MM.1S (cell line): ENCODE measurements around the gene TMEM125.

Source experiments
- DNase-seq: peaks from one replicate; pipeline ENCODE4 v3.0.0-alpha.2; 2015
- H2AFZ ChIP-seq: fragments of 300-600 bp; sonication (generic); 2 replicates; pipeline ENCODE4 v1.6.0; 2016; ENCODE audit warnings: antibody characterized with exemption, low read length
- H3F3A ChIP-seq: fragments of 300-600 bp; sonication (generic); 2 replicates; pipeline ENCODE4 v1.6.1; 2016; ENCODE audit warnings: mild to moderate bottlenecking, antibody characterized with exemption, low read length, moderate library complexity, mixed read lengths; ENCODE audit not compliant: insufficient read depth
- H3K27ac ChIP-seq: fragments of 300-600 bp; sonication (generic); 2 replicates; pipeline ENCODE4 v1.5.1; 2016; ENCODE audit warnings: mild to moderate bottlenecking, low read length
- H3K27me3 ChIP-seq: fragments of 300-600 bp; sonication (generic); replicated peaks from 2 replicates; pipeline ENCODE4 v1.6.0; 2016; ENCODE audit warnings: low read length; ENCODE audit not compliant: insufficient read depth
- H3K36me3 ChIP-seq: fragments of 300-600 bp; sonication (generic); replicated peaks from 2 replicates; pipeline ENCODE4 v1.6.1; 2016; ENCODE audit warnings: mild to moderate bottlenecking, low read length, mixed read lengths; ENCODE audit not compliant: insufficient read depth
- H3K4me1 ChIP-seq: fragments of 300-600 bp; sonication (generic); 2 replicates; pipeline ENCODE4 v1.6.1; 2016; ENCODE audit warnings: low read length, mixed read lengths
- H3K4me2 ChIP-seq: fragments of 300-600 bp; sonication (generic); 2 replicates; pipeline ENCODE4 v1.6.0; 2016; ENCODE audit warnings: low read depth, low read length
- H3K4me3 ChIP-seq: fragments of 300-600 bp; sonication (generic); 2 replicates; pipeline ENCODE4 v1.5.1; 2016; ENCODE audit warnings: low read length, mixed read lengths
- H3K79me2 ChIP-seq: fragments of 300-600 bp; sonication (generic); 2 replicates; pipeline ENCODE4 v1.6.1; 2016; ENCODE audit warnings: mixed run types, low read length, mixed read lengths
- H3K9ac ChIP-seq: fragments of 300-600 bp; sonication (generic); 2 replicates; pipeline ENCODE4 v1.6.1; 2016; ENCODE audit warnings: low read length, mixed read lengths
- H3K9me2 ChIP-seq: fragments of 300-600 bp; sonication (generic); replicated peaks from 2 replicates; pipeline ENCODE4 v1.6.1; 2016; ENCODE audit warnings: mild to moderate bottlenecking, low read length, mixed read lengths; ENCODE audit not compliant: insufficient read depth
- H3K9me3 ChIP-seq: fragments of 300-600 bp; sonication (generic); replicated peaks from 2 replicates; pipeline ENCODE4 v1.6.1; 2016; ENCODE audit warnings: mild to moderate bottlenecking, low read length, mixed read lengths; ENCODE audit not compliant: insufficient read depth
- H4K20me1 ChIP-seq: fragments of 300-600 bp; sonication (generic); 2 replicates; pipeline ENCODE4 v1.6.1; 2016; ENCODE audit warnings: mild to moderate bottlenecking, low read length, moderate library complexity, mixed read lengths; ENCODE audit not compliant: insufficient read depth
- EZH2 ChIP-seq: fragments of 300-600 bp; sonication (generic); optimal IDR thresholded peaks from 2 replicates; pipeline ENCODE3; 2017; ENCODE audit warnings: low read depth, mild to moderate bottlenecking, antibody characterized with exemption, low read length, mixed read lengths
- EZH2phosphoT487 ChIP-seq: fragments of 300-600 bp; sonication (generic); IDR thresholded peaks from 2 replicates; pipeline ENCODE4 v1.6.1; 2018; ENCODE audit warnings: antibody characterized with exemption, low read length
- TF ChIP-seq, protein P1 (sequence below): fragments of 300-600 bp; sonication (generic); IDR thresholded peaks from 2 replicates; pipeline ENCODE4 v1.5.1; 2016; ENCODE audit warnings: antibody characterized with exemption, low read length, mixed read lengths

Gene TMEM125

DNA sequence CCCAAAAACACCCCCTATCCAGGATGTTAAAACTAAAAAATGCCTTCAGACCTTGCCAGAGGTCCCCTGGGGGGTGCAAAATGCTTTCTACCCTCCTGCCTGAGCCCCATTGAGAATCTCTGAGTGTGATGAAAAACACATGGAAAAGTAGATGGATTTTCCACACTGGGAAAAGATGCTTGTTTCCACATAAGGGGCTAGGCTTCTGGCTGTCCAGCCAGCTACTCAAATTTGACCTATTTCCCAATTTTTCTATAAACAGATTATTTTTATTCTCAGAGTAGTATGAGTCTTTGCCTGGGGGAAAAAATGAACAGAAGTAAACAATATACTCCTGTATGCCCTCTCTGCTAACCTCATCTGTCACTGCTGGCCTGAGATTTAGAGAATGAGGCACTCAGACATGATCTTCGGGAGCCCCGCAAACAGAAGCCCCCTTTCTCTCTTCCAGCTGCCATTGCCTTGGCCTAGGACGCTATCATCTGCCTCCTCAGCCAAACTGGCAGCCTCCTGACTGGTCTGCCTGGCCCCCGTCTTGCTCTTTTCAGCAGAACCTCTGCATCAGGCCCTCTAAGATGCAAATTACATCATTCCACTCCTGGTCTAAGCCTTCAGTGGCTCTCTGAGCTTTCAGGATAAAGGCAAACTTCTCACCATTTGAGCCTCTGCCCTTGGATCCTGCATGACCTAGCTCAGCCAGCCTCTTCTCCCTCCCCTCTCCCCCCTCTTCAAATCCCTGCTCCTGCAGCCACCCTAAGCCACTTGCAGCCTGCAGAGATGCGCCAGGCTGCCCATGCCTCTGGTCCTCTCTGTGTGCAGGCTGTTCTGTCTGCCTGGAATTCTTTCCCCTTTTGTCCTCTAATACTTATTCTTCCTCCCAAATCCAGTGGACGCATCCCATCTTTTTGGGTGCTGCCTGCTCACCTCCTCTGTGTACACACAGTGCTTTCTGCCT is 39.7 kb upstream of the TMEM125 start:
- TF ChIP-seq EZH2phosphoT487 (no peak), EZH2 (no peak)
- TF ChIP-seq, protein P1, sequence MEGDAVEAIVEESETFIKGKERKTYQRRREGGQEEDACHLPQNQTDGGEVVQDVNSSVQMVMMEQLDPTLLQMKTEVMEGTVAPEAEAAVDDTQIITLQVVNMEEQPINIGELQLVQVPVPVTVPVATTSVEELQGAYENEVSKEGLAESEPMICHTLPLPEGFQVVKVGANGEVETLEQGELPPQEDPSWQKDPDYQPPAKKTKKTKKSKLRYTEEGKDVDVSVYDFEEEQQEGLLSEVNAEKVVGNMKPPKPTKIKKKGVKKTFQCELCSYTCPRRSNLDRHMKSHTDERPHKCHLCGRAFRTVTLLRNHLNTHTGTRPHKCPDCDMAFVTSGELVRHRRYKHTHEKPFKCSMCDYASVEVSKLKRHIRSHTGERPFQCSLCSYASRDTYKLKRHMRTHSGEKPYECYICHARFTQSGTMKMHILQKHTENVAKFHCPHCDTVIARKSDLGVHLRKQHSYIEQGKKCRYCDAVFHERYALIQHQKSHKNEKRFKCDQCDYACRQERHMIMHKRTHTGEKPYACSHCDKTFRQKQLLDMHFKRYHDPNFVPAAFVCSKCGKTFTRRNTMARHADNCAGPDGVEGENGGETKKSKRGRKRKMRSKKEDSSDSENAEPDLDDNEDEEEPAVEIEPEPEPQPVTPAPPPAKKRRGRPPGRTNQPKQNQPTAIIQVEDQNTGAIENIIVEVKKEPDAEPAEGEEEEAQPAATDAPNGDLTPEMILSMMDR, result no peak

DNA sequence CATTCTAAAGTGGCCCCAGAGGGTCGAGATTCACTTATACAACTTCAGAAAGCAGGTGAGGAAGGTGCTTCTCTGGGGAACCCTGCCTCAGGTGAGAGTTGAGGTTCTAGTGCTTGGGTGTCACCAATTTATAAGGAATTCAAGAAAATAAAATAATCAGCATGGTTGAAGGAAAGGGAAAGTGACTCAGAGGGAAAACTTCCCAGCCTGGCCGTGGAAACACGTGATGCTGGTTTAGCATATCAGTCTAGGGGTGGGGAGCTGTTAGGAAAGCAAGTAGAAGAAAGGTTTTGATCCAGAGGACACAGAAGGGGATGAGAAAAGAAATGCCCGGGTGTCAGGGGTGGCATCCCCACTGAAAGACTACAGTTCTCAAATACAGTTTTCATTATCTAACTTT is 37.7 kb upstream of the TMEM125 start:
- no peak for TF ChIP-seq EZH2phosphoT487
- no peak overlapping the region for H2AFZ ChIP-seq
- no peak overlapping the region for H3K9ac ChIP-seq
- no peaks in the 10 kb centered on the region for H3K9me3 ChIP-seq
- no peak overlapping the region for H3K27ac ChIP-seq
- no peaks in the 10 kb centered on the region for H3K79me2 ChIP-seq
- H3K36me3 ChIP-seq, result no peaks in the 10 kb centered on the region
- no peaks in the 10 kb centered on the region for H3K9me2 ChIP-seq
- no peaks in the 10 kb centered on the region for H3F3A ChIP-seq
- H3K4me2 ChIP-seq, result no peak overlapping the region
- H4K20me1 ChIP-seq, result no peaks in the 10 kb centered on the region
- H3K27me3 ChIP-seq, result no peaks in the 10 kb centered on the region
- H3K4me3 ChIP-seq, result no peak overlapping the region
- no peak for DNase-seq
- H3K4me1 ChIP-seq, result no peaks in the 10 kb centered on the region

More for the DNA sequence above, 39.7 kb upstream of the TMEM125 start:
- H3K27ac ChIP-seq, result no peak overlapping the region
- no peak for DNase-seq
- H2AFZ ChIP-seq, result no peak overlapping the region
- H3K9me3 ChIP-seq, result no peaks in the 10 kb centered on the region
- no peaks in the 10 kb centered on the region for H3K79me2 ChIP-seq
- no peaks in the 10 kb centered on the region for H3K4me1 ChIP-seq
- no peaks in the 10 kb centered on the region for H4K20me1 ChIP-seq
- no peak overlapping the region for H3K4me2 ChIP-seq
- no peak overlapping the region for H3K4me3 ChIP-seq
- H3K9me2 ChIP-seq, result no peaks in the 10 kb centered on the region
- H3K27me3 ChIP-seq, result no peaks in the 10 kb centered on the region
- no peak overlapping the region for H3K9ac ChIP-seq
- no peaks in the 10 kb centered on the region for H3F3A ChIP-seq
- H3K36me3 ChIP-seq, result no peaks in the 10 kb centered on the region

DNA sequence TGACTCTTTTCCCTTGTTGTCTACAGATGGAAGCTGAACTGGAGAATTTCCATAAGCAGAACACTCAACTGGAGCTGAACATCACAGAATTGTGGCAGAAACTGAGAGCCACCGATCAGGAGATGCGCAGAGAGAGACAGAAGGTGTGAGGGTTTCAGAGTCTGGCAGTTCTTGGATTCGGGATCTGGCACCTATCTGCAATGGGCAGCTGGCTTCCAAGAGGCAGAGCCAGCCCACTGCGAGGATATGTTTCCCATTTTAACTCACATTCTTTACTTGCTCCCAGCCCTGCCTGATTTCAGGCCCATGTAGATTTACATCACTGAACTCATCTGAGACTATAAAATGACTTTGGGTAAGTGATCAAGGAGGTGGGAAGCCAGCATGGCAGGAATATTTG is 37.3 kb upstream of the TMEM125 start:
- H3K4me1 ChIP-seq, result no peaks in the 10 kb centered on the region
- no peaks in the 10 kb centered on the region for H3K9me3 ChIP-seq
- H2AFZ ChIP-seq, result no peak overlapping the region
- H3K36me3 ChIP-seq, result no peaks in the 10 kb centered on the region
- H4K20me1 ChIP-seq, result no peaks in the 10 kb centered on the region
- no peaks in the 10 kb centered on the region for H3K27me3 ChIP-seq
- H3F3A ChIP-seq, result no peaks in the 10 kb centered on the region
- H3K9ac ChIP-seq, result no peak overlapping the region
- TF ChIP-seq EZH2 (no peak), EZH2phosphoT487 (no peak)
- TF ChIP-seq, protein P1, result no peak
- H3K79me2 ChIP-seq, result no peaks in the 10 kb centered on the region
- no peak overlapping the region for H3K4me3 ChIP-seq
- DNase-seq, result no peak
- no peak overlapping the region for H3K27ac ChIP-seq
- H3K4me2 ChIP-seq, result no peak overlapping the region
- H3K9me2 ChIP-seq, result no peaks in the 10 kb centered on the region

DNA sequence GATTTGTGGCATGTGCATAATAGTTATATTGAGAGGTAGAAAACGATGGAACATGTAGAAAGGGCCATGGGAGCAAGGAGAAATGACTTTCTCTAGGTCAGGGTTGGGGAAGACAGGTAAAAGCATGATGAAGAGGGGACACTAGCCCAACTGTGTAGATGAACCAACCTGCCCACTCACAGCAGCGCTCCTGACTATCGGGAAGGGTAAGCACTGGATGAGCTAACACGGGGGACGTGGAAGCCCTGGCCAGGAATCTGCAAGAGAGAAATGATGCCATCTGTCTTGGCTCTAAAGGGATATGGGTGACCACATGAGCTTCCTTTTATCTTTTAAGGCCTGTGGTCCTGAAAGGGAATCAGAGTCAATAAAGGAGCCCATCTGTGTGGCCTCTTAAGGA is 36.2 kb upstream of the TMEM125 start:
- Histone ChIP-seq H4K20me1 (no peaks in the 10 kb centered on the region), H3K79me2 (no peaks in the 10 kb centered on the region)

More for the DNA sequence above, 36.2 kb upstream of the TMEM125 start:
- Histone ChIP-seq H3K4me3 (no peak overlapping the region), H3K9me2 (no peaks in the 10 kb centered on the region), H3K27me3 (no peaks in the 10 kb centered on the region), H3K4me1 (no peaks in the 10 kb centered on the region), H3K9me3 (no peaks in the 10 kb centered on the region), H3F3A (no peaks in the 10 kb centered on the region), H3K9ac (no peak overlapping the region), H3K4me2 (no peak overlapping the region), H3K36me3 (no peaks in the 10 kb centered on the region), H2AFZ (no peak overlapping the region), H3K27ac (no peak overlapping the region)
- no peak for DNase-seq
- TF ChIP-seq, protein P1, result no peak
- TF ChIP-seq EZH2phosphoT487, result no peak
- TF ChIP-seq EZH2, result no peak
